ENCODE measurements around the gene JAKMIP1. TPM values are rescaled to one million over a fixed set of nuclear protein-coding genes. Genes with fewer than 3 reads are reported as not detected.

The JAKMIP1 gene
- total RNA-seq, 1 donor from 2014 or later, result 15.5 TPM

GRCh38 chr4:6137027-6137746 is 63.2 kb downstream of the JAKMIP1 start:
- H3K27me3 Mint-ChIP-seq (ENCODE audit: insufficient read depth), result no peaks in the 10 kb centered on the region
- intact Hi-C loops (cut with micrococcal nuclease), result no loop called here
- DNase-seq (ENCODE audit: low spot score), result no peak
- peaks cover 9% of the 10 kb centered on the region for H3K4me1 Mint-ChIP-seq (ENCODE audit: low read depth)
- H3K4me3 Mint-ChIP-seq, result no peak overlapping the region
- no peaks in the 10 kb centered on the region for H3K9me3 Mint-ChIP-seq
- H3K27ac Mint-ChIP-seq, result no peak overlapping the region
- H3K36me3 Mint-ChIP-seq (ENCODE audit: low read depth), result peaks cover 15% of the 10 kb centered on the region

GRCh38 chr4:6134612-6135220 is 65.6 kb downstream of the JAKMIP1 start:
- no peak overlapping the region for H3K27ac Mint-ChIP-seq
- peaks cover 12% of the 10 kb centered on the region for H3K36me3 Mint-ChIP-seq (ENCODE audit: low read depth)
- intact Hi-C loops (cut with micrococcal nuclease), result loop anchor here (1.0 to 5.0 kb wide), 4 partner anchors 48 to 193 kb away; no protein-coding TSS in a partner anchor
- no peaks in the 10 kb centered on the region for H3K9me3 Mint-ChIP-seq
- DNase-seq (ENCODE audit: low spot score), result peak; percentile 46
- no peaks in the 10 kb centered on the region for H3K27me3 Mint-ChIP-seq (ENCODE audit: insufficient read depth)
- peaks cover 20% of the 10 kb centered on the region for H3K4me1 Mint-ChIP-seq (ENCODE audit: low read depth)
- H3K4me3 Mint-ChIP-seq, result no peak overlapping the region

GRCh38 chr4:6132716-6133115 is 67.6 kb downstream of the JAKMIP1 start:
- Mint-ChIP-seq H3K27me3 (ENCODE audit: insufficient read depth) (no peaks in the 10 kb centered on the region), H3K27ac (no peak overlapping the region), H3K4me3 (no peak overlapping the region), H3K4me1 (ENCODE audit: low read depth) (peaks cover 21% of the 10 kb centered on the region), H3K36me3 (ENCODE audit: low read depth) (peaks cover 11% of the 10 kb centered on the region), H3K9me3 (no peaks in the 10 kb centered on the region)
- no peak for DNase-seq (ENCODE audit: low spot score)
- intact Hi-C loops (cut with micrococcal nuclease), result loop anchor here (5.0 kb wide), 1 partner anchor 50 kb away; no protein-coding TSS in a partner anchor

- DNase-seq (ENCODE audit: low spot score), result no peak
- H3K4me1 Mint-ChIP-seq (ENCODE audit: low read depth), result peaks cover 12% of the 10 kb centered on the region
- H3K4me3 Mint-ChIP-seq, result no peak overlapping the region
- H3K36me3 Mint-ChIP-seq (ENCODE audit: low read depth), result peaks cover 2% of the 10 kb centered on the region
- no peaks in the 10 kb centered on the region for H3K9me3 Mint-ChIP-seq
- H3K27me3 Mint-ChIP-seq (ENCODE audit: insufficient read depth), result no peaks in the 10 kb centered on the region
- H3K27ac Mint-ChIP-seq, result no peak overlapping the region
- intact Hi-C loops (cut with micrococcal nuclease), result no loop called here
Observed at GRCh38 chr4:6128221-6128850, 72.0 kb downstream of the JAKMIP1 start.

- peaks cover 12% of the 10 kb centered on the region for H3K4me1 Mint-ChIP-seq (ENCODE audit: low read depth)
- H3K36me3 Mint-ChIP-seq (ENCODE audit: low read depth), result peaks cover 2% of the 10 kb centered on the region
- no peak overlapping the region for H3K4me3 Mint-ChIP-seq
- no peak overlapping the region for H3K27ac Mint-ChIP-seq
- no peaks in the 10 kb centered on the region for H3K9me3 Mint-ChIP-seq
- intact Hi-C loops (cut with micrococcal nuclease), result no loop called here
- H3K27me3 Mint-ChIP-seq (ENCODE audit: insufficient read depth), result no peaks in the 10 kb centered on the region
- no peak for DNase-seq (ENCODE audit: low spot score)
Observed at GRCh38 chr4:6126971-6127745, 73.2 kb downstream of the JAKMIP1 start.

GRCh38 chr4:6125103-6125651 is 75.2 kb downstream of the JAKMIP1 start:
- no peak for DNase-seq (ENCODE audit: low spot score)
- H3K4me1 Mint-ChIP-seq (ENCODE audit: low read depth), result peaks cover 10% of the 10 kb centered on the region
- H3K36me3 Mint-ChIP-seq (ENCODE audit: low read depth), result peaks cover 2% of the 10 kb centered on the region
- H3K9me3 Mint-ChIP-seq, result no peaks in the 10 kb centered on the region
- no peak overlapping the region for H3K4me3 Mint-ChIP-seq
- no peaks in the 10 kb centered on the region for H3K27me3 Mint-ChIP-seq (ENCODE audit: insufficient read depth)
- no peak overlapping the region for H3K27ac Mint-ChIP-seq
- intact Hi-C loops (cut with micrococcal nuclease), result no loop called here

DNA sequence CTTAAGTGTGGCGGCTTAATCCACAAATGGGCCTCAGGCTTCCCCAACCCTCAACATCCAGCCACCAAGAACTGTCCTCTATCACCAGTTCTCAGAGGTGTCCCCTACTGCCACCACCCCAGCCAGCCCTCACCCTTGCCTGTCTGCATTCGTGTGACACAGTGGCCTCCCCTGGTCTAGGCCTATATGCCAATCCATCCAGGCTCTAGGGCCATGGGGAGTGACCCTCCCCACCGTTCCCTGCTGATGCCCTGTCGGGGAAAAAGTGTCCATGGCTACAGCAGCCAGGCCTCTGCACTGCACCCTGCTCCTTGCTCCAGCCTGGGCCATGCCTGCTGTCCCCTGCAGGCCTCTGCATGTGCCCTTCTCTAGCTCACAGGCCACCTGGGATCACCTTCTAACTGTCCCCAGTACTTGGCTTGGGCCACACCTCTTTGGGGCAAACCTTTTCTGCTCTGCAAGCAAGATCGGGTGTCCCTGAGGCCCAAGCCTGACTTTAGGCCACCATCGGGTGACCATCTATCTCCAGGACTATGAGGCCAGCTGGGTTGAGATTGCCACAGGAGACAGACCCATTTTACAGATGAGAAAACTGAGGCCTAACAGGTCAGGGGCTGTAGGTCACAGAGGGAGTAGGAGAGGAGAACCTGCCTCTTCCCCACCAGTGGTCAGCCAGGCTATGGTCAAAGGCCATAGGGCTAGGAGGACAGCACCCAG is 75.8 kb downstream of the JAKMIP1 start:
- no peaks in the 10 kb centered on the region for H3K27me3 Mint-ChIP-seq (ENCODE audit: insufficient read depth)
- no peak overlapping the region for H3K4me3 Mint-ChIP-seq
- no peak for DNase-seq (ENCODE audit: low spot score)
- no peak overlapping the region for H3K27ac Mint-ChIP-seq
- intact Hi-C loops (cut with micrococcal nuclease), result no loop called here
- H3K36me3 Mint-ChIP-seq (ENCODE audit: low read depth), result peaks cover 2% of the 10 kb centered on the region
- peaks cover 8% of the 10 kb centered on the region for H3K4me1 Mint-ChIP-seq (ENCODE audit: low read depth)
- no peaks in the 10 kb centered on the region for H3K9me3 Mint-ChIP-seq

DNA sequence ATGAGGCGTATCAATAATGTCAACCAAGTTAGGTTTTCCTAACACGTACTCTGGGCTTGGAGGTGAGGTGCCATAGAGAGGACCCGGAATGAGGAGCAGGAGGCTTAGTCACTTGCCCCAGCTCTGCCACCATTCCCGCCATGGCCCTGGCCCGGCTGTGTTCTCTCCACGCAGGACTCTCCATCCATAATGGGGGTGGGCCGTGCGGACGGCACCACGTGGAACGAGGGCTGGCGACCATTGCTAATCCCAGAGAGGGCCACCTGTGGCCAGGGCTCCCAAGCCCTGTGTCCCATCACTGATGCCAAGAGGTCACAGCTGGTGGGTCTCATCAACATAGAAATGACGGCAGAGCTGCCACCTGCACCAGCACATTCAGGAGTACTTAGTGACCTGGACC is 76.4 kb downstream of the JAKMIP1 start:
- no peak overlapping the region for H3K27ac Mint-ChIP-seq
- no peak for DNase-seq (ENCODE audit: low spot score)
- H3K9me3 Mint-ChIP-seq, result no peaks in the 10 kb centered on the region
- H3K4me3 Mint-ChIP-seq, result no peak overlapping the region
- peaks cover 11% of the 10 kb centered on the region for H3K4me1 Mint-ChIP-seq (ENCODE audit: low read depth)
- no peaks in the 10 kb centered on the region for H3K27me3 Mint-ChIP-seq (ENCODE audit: insufficient read depth)
- H3K36me3 Mint-ChIP-seq (ENCODE audit: low read depth), result peaks cover 2% of the 10 kb centered on the region
- intact Hi-C loops (cut with micrococcal nuclease), result no loop called here

- intact Hi-C loops (cut with micrococcal nuclease), result no loop called here
- peaks cover 2% of the 10 kb centered on the region for H3K36me3 Mint-ChIP-seq (ENCODE audit: low read depth)
- peaks cover 15% of the 10 kb centered on the region for H3K4me1 Mint-ChIP-seq (ENCODE audit: low read depth)
- no peak for DNase-seq (ENCODE audit: low spot score)
- no peak overlapping the region for H3K4me3 Mint-ChIP-seq
- H3K27ac Mint-ChIP-seq, result no peak overlapping the region
- no peaks in the 10 kb centered on the region for H3K27me3 Mint-ChIP-seq (ENCODE audit: insufficient read depth)
- no peaks in the 10 kb centered on the region for H3K9me3 Mint-ChIP-seq
Observed at GRCh38 chr4:6123541-6123940, 76.8 kb downstream of the JAKMIP1 start.

DNA sequence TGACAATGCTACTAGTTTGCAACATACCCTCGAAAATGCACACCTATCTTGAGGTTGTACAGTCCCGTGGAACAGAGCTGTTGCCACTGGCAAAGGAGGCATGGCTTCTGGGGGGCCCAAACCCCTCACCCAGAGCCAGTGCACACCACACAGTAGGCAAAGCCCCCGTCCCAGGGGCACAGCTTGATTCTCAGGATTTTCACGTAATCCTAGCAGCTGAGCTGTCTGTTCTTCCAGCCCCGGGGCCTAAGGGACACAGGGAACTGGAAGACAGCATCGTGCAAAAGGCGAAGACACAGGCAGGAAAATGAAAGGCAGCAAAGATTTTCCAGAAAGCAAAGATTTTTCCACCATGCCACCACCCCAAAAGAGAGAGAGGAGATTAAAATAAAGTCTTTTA is 77.2 kb downstream of the JAKMIP1 start:
- Mint-ChIP-seq H3K4me3 (no peak overlapping the region), H3K9me3 (no peaks in the 10 kb centered on the region), H3K4me1 (ENCODE audit: low read depth) (peaks cover 16% of the 10 kb centered on the region), H3K36me3 (ENCODE audit: low read depth) (peaks cover 2% of the 10 kb centered on the region), H3K27ac (no peak overlapping the region), H3K27me3 (ENCODE audit: insufficient read depth) (no peaks in the 10 kb centered on the region)
- intact Hi-C loops (cut with micrococcal nuclease), result no loop called here
- DNase-seq (ENCODE audit: low spot score), result no peak

GRCh38 chr4:6122496-6122895 is 77.9 kb downstream of the JAKMIP1 start:
- Mint-ChIP-seq H3K4me3 (no peak overlapping the region), H3K27ac (no peak overlapping the region), H3K27me3 (ENCODE audit: insufficient read depth) (no peaks in the 10 kb centered on the region), H3K9me3 (no peaks in the 10 kb centered on the region), H3K36me3 (ENCODE audit: low read depth) (peaks cover 2% of the 10 kb centered on the region), H3K4me1 (ENCODE audit: low read depth) (peaks cover 16% of the 10 kb centered on the region)
- intact Hi-C loops (cut with micrococcal nuclease), result no loop called here
- DNase-seq (ENCODE audit: low spot score), result no peak

GRCh38 chr4:6121941-6122340 is 78.4 kb downstream of the JAKMIP1 start:
- intact Hi-C loops (cut with micrococcal nuclease), result no loop called here
- peaks cover 2% of the 10 kb centered on the region for H3K36me3 Mint-ChIP-seq (ENCODE audit: low read depth)
- H3K4me3 Mint-ChIP-seq, result no peak overlapping the region
- no peak overlapping the region for H3K27ac Mint-ChIP-seq
- H3K4me1 Mint-ChIP-seq (ENCODE audit: low read depth), result peaks cover 18% of the 10 kb centered on the region
- H3K27me3 Mint-ChIP-seq (ENCODE audit: insufficient read depth), result no peaks in the 10 kb centered on the region
- no peaks in the 10 kb centered on the region for H3K9me3 Mint-ChIP-seq
- DNase-seq (ENCODE audit: low spot score), result no peak
